CD8-positive, alpha-beta memory T cell (primary cell): Measurements from ENCODE around the gene PHYHIPL. TPM values are rescaled to one million over a fixed set of nuclear protein-coding genes. Genes with fewer than 3 reads are reported as not detected.

Experiments
- CTCF ChIA-PET: fragments of 350-600 bp; sonication (Branson Sonifier 250); formaldehyde crosslinking; loops from one replicate; lab custom pipeline; 2021; ENCODE audit warnings: antibody characterized with exemption; lab: Charles Lee
- POLR2A ChIA-PET: fragments of 350-600 bp; sonication (Branson Sonifier 250); formaldehyde crosslinking; loops from one replicate; lab custom pipeline; 2021; ENCODE audit warnings: antibody characterized with exemption; lab: Charles Lee
- DNase-seq, 5 donors: peaks; one replicate each; pipeline versions ENCODE4 v3.0.0 to v3.0.0-alpha.2; 2020 to 2022; ENCODE audit warnings: mixed read lengths in 1 of 5
- H3K27ac ChIP-seq: one replicate; pipeline ENCODE4 v1.7.0; 2013; ENCODE audit warnings: low read depth, mild to moderate bottlenecking, low read length, moderate library complexity
- H3K27me3 ChIP-seq: 2 replicates; pipeline ENCODE4 v1.7.0; 2013; ENCODE audit warnings: low read length, mild to moderate bottlenecking; ENCODE audit not compliant: insufficient read depth, poor library complexity, severe bottlenecking
- H3K36me3 ChIP-seq: 2 replicates; pipeline ENCODE4 v1.7.0; 2013; ENCODE audit warnings: mild to moderate bottlenecking, low read length, moderate library complexity; ENCODE audit not compliant: insufficient read depth
- H3K4me1 ChIP-seq: 2 replicates; pipeline ENCODE4 v1.7.0; 2013; ENCODE audit warnings: mild to moderate bottlenecking, low read length, moderate library complexity; ENCODE audit not compliant: insufficient read depth
- H3K4me3 ChIP-seq: 2 replicates; pipeline ENCODE4 v1.7.0; 2013; ENCODE audit warnings: mild to moderate bottlenecking, low read length
- H3K9me3 ChIP-seq: 2 replicates; pipeline ENCODE4 v1.7.0; 2013; ENCODE audit warnings: mild to moderate bottlenecking, low read length
- H3K27ac Mint-ChIP-seq, 8 donors: one replicate each; pipeline ENCODE4 v1.8.0; 2020 to 2021; ENCODE audit warnings: mixed read lengths in 8 of 8, mild to moderate bottlenecking in 6 of 8, inconsistent platforms in 3 of 8, moderate library complexity in 3 of 8
- H3K27me3 Mint-ChIP-seq, 2 donors: one replicate each; pipeline ENCODE4 v1.8.0; 2020 to 2021; ENCODE audit warnings: mixed read lengths in 2 of 2, mild to moderate bottlenecking in 1 of 2, moderate library complexity in 1 of 2
- H3K36me3 Mint-ChIP-seq, 3 donors: one replicate each; pipeline ENCODE4 v1.8.0; 2020 to 2021; ENCODE audit warnings: mixed read lengths in 3 of 3, inconsistent platforms in 1 of 3, mild to moderate bottlenecking in 1 of 3
- H3K4me1 Mint-ChIP-seq, 3 donors: one replicate each; pipeline ENCODE4 v1.8.0; 2020 to 2021; ENCODE audit warnings: mixed read lengths in 3 of 3, inconsistent platforms in 1 of 3, mild to moderate bottlenecking in 1 of 3
- H3K4me3 Mint-ChIP-seq, 7 donors: one replicate each; pipeline ENCODE4 v1.8.0; 2020 to 2021; ENCODE audit warnings: mixed read lengths in 7 of 7, mild to moderate bottlenecking in 6 of 7, moderate library complexity in 4 of 7, inconsistent platforms in 2 of 7
- H3K9me3 Mint-ChIP-seq, 5 donors: one replicate each; pipeline ENCODE4 v1.8.0; 2020 to 2022; ENCODE audit warnings: mixed read lengths in 5 of 5, mild to moderate bottlenecking in 3 of 5, moderate library complexity in 2 of 5, inconsistent platforms in 1 of 5
- polyA plus RNA-seq: library from polyadenylated mRNA; unstranded; fragments of 300-500 nt; fragmentation: Illumina TruSeq; gene quantifications from one replicate; pipeline ENCODE4 v1.2.3, GENCODE V29; 2021
- total RNA-seq, 2 experiments: library from RNA; stranded (reverse); gene quantifications; one replicate each; pipeline ENCODE4 v1.2.3, GENCODE V29; 2021

PHYHIPL gene
- total and polyA plus RNA-seq, 3 experiments from 2014 or later = not detected

GRCh38 chr10:59269651-59270050 is 93.2 kb downstream of the PHYHIPL start:
- peaks cover 2 to 10% (median 5%) of the 10 kb centered on the region in 5 donors for H3K9me3 Mint-ChIP-seq
- CTCF ChIA-PET = interaction anchor here (1.0 kb wide), 1 partner anchor 33 kb away, joined by 3 read pairs; no protein-coding TSS in a partner anchor
- no peak for DNase-seq
- no peaks in the 10 kb centered on the region for H3K4me1 ChIP-seq
- POLR2A ChIA-PET = no interaction called here
- H3K27ac ChIP-seq = no peak overlapping the region
- H3K27me3 ChIP-seq = no peaks in the 10 kb centered on the region
- no peaks in the 10 kb centered on the region for H3K27me3 Mint-ChIP-seq
- no peak overlapping the region for H3K4me3 Mint-ChIP-seq
- H3K4me1 Mint-ChIP-seq = no peaks in the 10 kb centered on the region
- H3K9me3 ChIP-seq = no peaks in the 10 kb centered on the region
- H3K4me3 ChIP-seq = no peak overlapping the region
- no peak overlapping the region for H3K27ac Mint-ChIP-seq
- H3K36me3 ChIP-seq = no peaks in the 10 kb centered on the region
- H3K36me3 Mint-ChIP-seq = peaks cover 0 to 1% (median 0%) of the 10 kb centered on the region in 3 donors

- H3K9me3 Mint-ChIP-seq = peaks cover 2 to 12% (median 5%) of the 10 kb centered on the region in 5 donors
- ChIA-PET CTCF (no interaction called here), POLR2A (no interaction called here)
- Histone ChIP-seq H3K27ac (no peak overlapping the region), H3K4me3 (no peak overlapping the region), H3K4me1 (no peaks in the 10 kb centered on the region), H3K27me3 (no peaks in the 10 kb centered on the region), H3K36me3 (no peaks in the 10 kb centered on the region), H3K9me3 (no peaks in the 10 kb centered on the region)
- H3K4me3 Mint-ChIP-seq = no peak overlapping the region
- H3K27me3 Mint-ChIP-seq = no peaks in the 10 kb centered on the region
- DNase-seq = no peak
- H3K36me3 Mint-ChIP-seq = peaks cover 0 to 1% (median 0%) of the 10 kb centered on the region in 3 donors
- no peaks in the 10 kb centered on the region for H3K4me1 Mint-ChIP-seq
- no peak overlapping the region for H3K27ac Mint-ChIP-seq
Measured at GRCh38 chr10:59270492-59270891, 94.0 kb downstream of the PHYHIPL start.

- Mint-ChIP-seq H3K4me3 (no peak overlapping the region), H3K9me3 (peaks cover 2 to 12% (median 5%) of the 10 kb centered on the region in 5 donors), H3K27ac (no peak overlapping the region), H3K27me3 (no peaks in the 10 kb centered on the region), H3K36me3 (peaks cover 0 to 1% (median 0%) of the 10 kb centered on the region in 3 donors), H3K4me1 (no peaks in the 10 kb centered on the region)
- Histone ChIP-seq H3K27me3 (no peaks in the 10 kb centered on the region), H3K9me3 (no peaks in the 10 kb centered on the region), H3K4me1 (no peaks in the 10 kb centered on the region), H3K4me3 (no peak overlapping the region), H3K36me3 (no peaks in the 10 kb centered on the region), H3K27ac (no peak overlapping the region)
- CTCF ChIA-PET = no interaction called here
- DNase-seq = no peak
- POLR2A ChIA-PET = no interaction called here
Measured at GRCh38 chr10:59271160-59271559, 94.7 kb downstream of the PHYHIPL start.

GRCh38 chr10:59272061-59272460 is 95.6 kb downstream of the PHYHIPL start:
- Histone ChIP-seq H3K9me3 (no peaks in the 10 kb centered on the region), H3K4me1 (no peaks in the 10 kb centered on the region), H3K27ac (no peak overlapping the region), H3K36me3 (no peaks in the 10 kb centered on the region), H3K27me3 (no peaks in the 10 kb centered on the region), H3K4me3 (no peak overlapping the region)
- peaks cover 2 to 12% (median 5%) of the 10 kb centered on the region in 5 donors for H3K9me3 Mint-ChIP-seq
- H3K4me1 Mint-ChIP-seq = no peaks in the 10 kb centered on the region
- CTCF ChIA-PET = no interaction called here
- H3K27ac Mint-ChIP-seq = no peak overlapping the region
- H3K4me3 Mint-ChIP-seq = no peak overlapping the region
- no peak for DNase-seq
- peaks cover 0 to 1% (median 0%) of the 10 kb centered on the region in 3 donors for H3K36me3 Mint-ChIP-seq
- H3K27me3 Mint-ChIP-seq = no peaks in the 10 kb centered on the region
- POLR2A ChIA-PET = no interaction called here

GRCh38 chr10:59273445-59273844 is 97.0 kb downstream of the PHYHIPL start:
- Mint-ChIP-seq H3K27ac (no peak overlapping the region), H3K27me3 (no peaks in the 10 kb centered on the region), H3K4me3 (no peak overlapping the region), H3K36me3 (peaks cover 0 to 1% (median 0%) of the 10 kb centered on the region in 3 donors), H3K4me1 (no peaks in the 10 kb centered on the region), H3K9me3 (peaks cover 0 to 12% (median 4%) of the 10 kb centered on the region in 5 donors)
- no peak for DNase-seq
- H3K4me3 ChIP-seq = no peak overlapping the region
- no peaks in the 10 kb centered on the region for H3K36me3 ChIP-seq
- no peaks in the 10 kb centered on the region for H3K9me3 ChIP-seq
- H3K27ac ChIP-seq = no peak overlapping the region
- no peaks in the 10 kb centered on the region for H3K27me3 ChIP-seq
- ChIA-PET CTCF (no interaction called here), POLR2A (no interaction called here)
- no peaks in the 10 kb centered on the region for H3K4me1 ChIP-seq

GRCh38 chr10:59276133-59276532 is 99.7 kb downstream of the PHYHIPL start:
- Mint-ChIP-seq H3K27me3 (no peaks in the 10 kb centered on the region), H3K27ac (no peak overlapping the region), H3K36me3 (no peaks in the 10 kb centered on the region), H3K4me1 (no peaks in the 10 kb centered on the region), H3K9me3 (peaks cover 0 to 5% (median 0%) of the 10 kb centered on the region in 5 donors), H3K4me3 (no peak overlapping the region)
- Histone ChIP-seq H3K36me3 (no peaks in the 10 kb centered on the region), H3K27ac (no peak overlapping the region), H3K4me3 (no peak overlapping the region), H3K27me3 (no peaks in the 10 kb centered on the region), H3K9me3 (no peaks in the 10 kb centered on the region), H3K4me1 (no peaks in the 10 kb centered on the region)
- no peak for DNase-seq
- CTCF ChIA-PET = no interaction called here
- POLR2A ChIA-PET = no interaction called here

- no peaks in the 10 kb centered on the region for H3K27me3 ChIP-seq
- no peaks in the 10 kb centered on the region for H3K27me3 Mint-ChIP-seq
- no peaks in the 10 kb centered on the region for H3K36me3 Mint-ChIP-seq
- no peak overlapping the region for H3K4me3 ChIP-seq
- ChIA-PET CTCF (no interaction called here), POLR2A (no interaction called here)
- no peak overlapping the region for H3K27ac ChIP-seq
- no peaks in the 10 kb centered on the region for H3K4me1 Mint-ChIP-seq
- H3K4me3 Mint-ChIP-seq = no peak overlapping the region
- no peaks in the 10 kb centered on the region for H3K4me1 ChIP-seq
- H3K9me3 ChIP-seq = no peaks in the 10 kb centered on the region
- H3K36me3 ChIP-seq = no peaks in the 10 kb centered on the region
- no peak for DNase-seq
- H3K9me3 Mint-ChIP-seq = peaks cover 0 to 5% (median 0%) of the 10 kb centered on the region in 5 donors
- no peak overlapping the region for H3K27ac Mint-ChIP-seq
Measured at GRCh38 chr10:59276919-59277318, 100.5 kb downstream of the PHYHIPL start.

GRCh38 chr10:59279476-59279875 is 103.0 kb downstream of the PHYHIPL start:
- Histone ChIP-seq H3K27ac (no peak overlapping the region), H3K36me3 (no peaks in the 10 kb centered on the region), H3K4me1 (no peaks in the 10 kb centered on the region), H3K27me3 (no peaks in the 10 kb centered on the region), H3K4me3 (no peak overlapping the region), H3K9me3 (no peaks in the 10 kb centered on the region)
- POLR2A ChIA-PET = no interaction called here
- no peak for DNase-seq
- Mint-ChIP-seq H3K4me1 (no peaks in the 10 kb centered on the region), H3K36me3 (no peaks in the 10 kb centered on the region), H3K9me3 (peaks cover 0 to 5% (median 0%) of the 10 kb centered on the region in 5 donors), H3K27me3 (no peaks in the 10 kb centered on the region), H3K27ac (no peak overlapping the region), H3K4me3 (no peak overlapping the region)
- CTCF ChIA-PET = no interaction called here
